CD8-positive, alpha-beta memory T cell (primary cell): ENCODE results near the gene CDK19. TPM values are rescaled to one million over a fixed set of nuclear protein-coding genes. Genes with fewer than 3 reads are reported as not detected.
A peak's percentile ranks its signal among the peaks of the same experiment; 100 is the strongest.
"Not testable (repeated sequence)": the region's sequence is repeated elsewhere in the genome, so short reads cannot be mapped to it uniquely, and the experiment has no call there.

Source experiments
- CTCF ChIA-PET: fragments of 350-600 bp; sonication (Branson Sonifier 250); formaldehyde crosslinking; loops from one replicate; lab custom pipeline; 2021; ENCODE audit warnings: antibody characterized with exemption; lab: Charles Lee
- POLR2A ChIA-PET: fragments of 350-600 bp; sonication (Branson Sonifier 250); formaldehyde crosslinking; loops from one replicate; lab custom pipeline; 2021; ENCODE audit warnings: antibody characterized with exemption; lab: Charles Lee
- DNase-seq, 5 donors: peaks; one replicate each; pipeline versions ENCODE4 v3.0.0 to v3.0.0-alpha.2; 2020 to 2022; ENCODE audit warnings: mixed read lengths in 1 of 5
- H3K27ac ChIP-seq: one replicate; pipeline ENCODE4 v1.7.0; 2013; ENCODE audit warnings: low read depth, mild to moderate bottlenecking, low read length, moderate library complexity
- H3K27me3 ChIP-seq: 2 replicates; pipeline ENCODE4 v1.7.0; 2013; ENCODE audit warnings: low read length, mild to moderate bottlenecking; ENCODE audit not compliant: insufficient read depth, poor library complexity, severe bottlenecking
- H3K36me3 ChIP-seq: 2 replicates; pipeline ENCODE4 v1.7.0; 2013; ENCODE audit warnings: mild to moderate bottlenecking, low read length, moderate library complexity; ENCODE audit not compliant: insufficient read depth
- H3K4me1 ChIP-seq: 2 replicates; pipeline ENCODE4 v1.7.0; 2013; ENCODE audit warnings: mild to moderate bottlenecking, low read length, moderate library complexity; ENCODE audit not compliant: insufficient read depth
- H3K4me3 ChIP-seq: 2 replicates; pipeline ENCODE4 v1.7.0; 2013; ENCODE audit warnings: mild to moderate bottlenecking, low read length
- H3K9me3 ChIP-seq: 2 replicates; pipeline ENCODE4 v1.7.0; 2013; ENCODE audit warnings: mild to moderate bottlenecking, low read length
- H3K27ac Mint-ChIP-seq, 8 donors: one replicate each; pipeline ENCODE4 v1.8.0; 2020 to 2021; ENCODE audit warnings: mixed read lengths in 8 of 8, mild to moderate bottlenecking in 6 of 8, inconsistent platforms in 3 of 8, moderate library complexity in 3 of 8
- H3K27me3 Mint-ChIP-seq, 2 donors: one replicate each; pipeline ENCODE4 v1.8.0; 2020 to 2021; ENCODE audit warnings: mixed read lengths in 2 of 2, mild to moderate bottlenecking in 1 of 2, moderate library complexity in 1 of 2
- H3K36me3 Mint-ChIP-seq, 3 donors: one replicate each; pipeline ENCODE4 v1.8.0; 2020 to 2021; ENCODE audit warnings: mixed read lengths in 3 of 3, inconsistent platforms in 1 of 3, mild to moderate bottlenecking in 1 of 3
- H3K4me1 Mint-ChIP-seq, 3 donors: one replicate each; pipeline ENCODE4 v1.8.0; 2020 to 2021; ENCODE audit warnings: mixed read lengths in 3 of 3, inconsistent platforms in 1 of 3, mild to moderate bottlenecking in 1 of 3
- H3K4me3 Mint-ChIP-seq, 7 donors: one replicate each; pipeline ENCODE4 v1.8.0; 2020 to 2021; ENCODE audit warnings: mixed read lengths in 7 of 7, mild to moderate bottlenecking in 6 of 7, moderate library complexity in 4 of 7, inconsistent platforms in 2 of 7
- H3K9me3 Mint-ChIP-seq, 5 donors: one replicate each; pipeline ENCODE4 v1.8.0; 2020 to 2022; ENCODE audit warnings: mixed read lengths in 5 of 5, mild to moderate bottlenecking in 3 of 5, moderate library complexity in 2 of 5, inconsistent platforms in 1 of 5
- polyA plus RNA-seq: library from polyadenylated mRNA; unstranded; fragments of 300-500 nt; fragmentation: Illumina TruSeq; gene quantifications from one replicate; pipeline ENCODE4 v1.2.3, GENCODE V29; 2021
- total RNA-seq, 2 experiments: library from RNA; stranded (reverse); gene quantifications; one replicate each; pipeline ENCODE4 v1.2.3, GENCODE V29; 2021

The CDK19 gene
- total and polyA plus RNA-seq, 3 experiments from 2014 or later, result 2.1 to 9.1 (median 8.4) TPM

DNA sequence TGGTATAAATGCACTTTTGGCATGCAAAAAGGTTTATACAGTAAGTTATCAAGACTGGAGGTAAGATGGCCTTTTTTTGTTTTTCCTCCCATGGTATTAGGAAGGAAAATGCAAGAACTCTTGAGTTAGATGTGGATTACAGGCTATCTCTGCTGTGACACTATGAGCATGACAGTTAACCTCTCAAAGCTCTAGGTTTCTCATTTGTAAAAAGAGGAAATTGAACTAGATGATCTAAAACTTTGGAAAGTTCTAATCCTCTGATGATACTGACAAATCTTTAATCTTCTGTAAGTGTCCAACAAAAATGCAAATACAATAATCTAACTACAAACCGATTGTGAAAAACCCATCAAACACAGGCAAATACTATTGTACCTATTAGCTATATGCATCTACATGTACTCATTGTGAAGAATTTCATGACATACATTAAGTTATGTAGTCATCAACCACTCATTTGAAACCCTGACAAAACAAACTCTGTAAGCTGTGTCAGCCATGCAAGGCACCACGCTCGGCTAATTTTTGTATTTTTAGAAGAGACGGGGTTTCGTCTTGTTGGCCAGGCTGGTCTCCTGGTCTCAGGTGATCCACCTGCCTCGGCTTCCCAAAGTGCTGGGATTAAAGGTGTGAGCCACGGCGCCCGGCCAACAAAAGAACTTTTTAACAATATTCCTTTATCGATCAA is 4.2 kb downstream of the CDK19 start:
- no peak overlapping the region for H3K27ac Mint-ChIP-seq
- H3K4me3 ChIP-seq, result no peak overlapping the region
- H3K4me3 Mint-ChIP-seq, result peak overlapping the region in 1 of 7 donors; percentile 62
- H3K36me3 ChIP-seq, result no peaks in the 10 kb centered on the region
- POLR2A ChIA-PET, result interaction anchor here (0.7 kb wide), 1 partner anchor 66 kb away, joined by 3 read pairs; no protein-coding TSS in a partner anchor
- peaks cover 0 to 2% (median 0%) of the 10 kb centered on the region in 5 donors for H3K9me3 Mint-ChIP-seq
- no peak overlapping the region for H3K27ac ChIP-seq
- H3K27me3 ChIP-seq, result no peaks in the 10 kb centered on the region
- peaks cover 15 to 47% (median 30%) of the 10 kb centered on the region in 3 donors for H3K4me1 Mint-ChIP-seq
- peaks cover 0 to 14% (median 3%) of the 10 kb centered on the region in 3 donors for H3K36me3 Mint-ChIP-seq
- H3K4me1 ChIP-seq, result peaks cover 11% of the 10 kb centered on the region
- H3K9me3 ChIP-seq, result no peaks in the 10 kb centered on the region
- no peak for DNase-seq
- no peaks in the 10 kb centered on the region for H3K27me3 Mint-ChIP-seq
- CTCF ChIA-PET, result interaction anchor here (5.8 kb wide), 1 partner anchor 65 kb away, joined by 58 read pairs; the partner anchor contains the start of gene AMD1

DNA sequence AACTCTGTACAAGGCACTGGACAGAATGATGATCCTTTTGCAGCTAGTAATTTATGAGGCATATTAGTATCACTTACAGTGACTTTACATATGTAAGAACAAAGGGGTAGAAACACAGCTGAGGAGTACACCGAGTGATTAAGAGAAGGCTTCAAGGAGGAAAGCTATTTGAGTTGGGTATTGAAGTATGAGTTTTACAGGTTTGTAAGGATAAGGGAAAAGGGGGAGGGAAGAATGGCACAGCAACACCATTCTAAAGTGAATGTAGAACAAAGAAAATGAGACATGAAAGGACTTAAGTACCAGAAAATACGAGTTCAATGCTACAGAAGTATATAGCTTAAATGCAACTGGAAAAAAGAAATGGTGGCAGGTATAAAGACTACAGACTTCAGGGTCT is 5.5 kb downstream of the CDK19 start:
- H3K27me3 ChIP-seq, result no peaks in the 10 kb centered on the region
- ChIA-PET POLR2A (no interaction called here), CTCF (interaction anchor here (1.4 to 1.8 kb wide), 2 partner anchors 42 to 46 kb away, joined by 3 to 4 read pairs; no protein-coding TSS in a partner anchor)
- Mint-ChIP-seq H3K36me3 (peaks cover 0 to 8% (median 6%) of the 10 kb centered on the region in 3 donors), H3K4me3 (peak overlapping the region in 2 of 7 donors; percentile 21 to 62), H3K9me3 (peaks cover 0 to 2% (median 0%) of the 10 kb centered on the region in 5 donors), H3K27me3 (no peaks in the 10 kb centered on the region), H3K4me1 (peaks cover 20 to 49% (median 35%) of the 10 kb centered on the region in 3 donors), H3K27ac (peak overlapping the region in 1 of 8 donors; percentile 49)
- no peaks in the 10 kb centered on the region for H3K9me3 ChIP-seq
- peaks cover 11% of the 10 kb centered on the region for H3K4me1 ChIP-seq
- no peaks in the 10 kb centered on the region for H3K36me3 ChIP-seq
- no peak overlapping the region for H3K4me3 ChIP-seq
- no peak overlapping the region for H3K27ac ChIP-seq
- no peak for DNase-seq

DNA sequence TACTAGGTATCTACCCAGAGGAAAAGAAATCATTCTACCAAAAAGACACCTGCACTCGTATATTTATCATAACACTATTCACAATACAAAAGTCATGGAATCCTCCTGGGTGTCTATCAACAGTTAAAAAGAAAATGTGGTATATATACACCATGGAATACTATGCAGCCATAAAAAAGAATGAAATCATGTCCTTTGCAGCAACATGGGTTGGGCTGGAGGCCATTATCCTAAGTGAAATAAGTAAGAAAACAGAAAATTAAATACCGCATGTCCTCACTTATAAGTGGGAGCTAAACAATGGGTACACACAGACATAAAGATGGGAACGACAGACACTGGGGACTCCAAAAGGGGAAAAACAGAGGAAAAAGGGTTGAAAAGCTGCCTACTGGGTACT is 13.1 kb downstream of the CDK19 start:
- H3K27me3 Mint-ChIP-seq, H3K36me3 ChIP-seq, H3K27me3 ChIP-seq, H3K4me1 ChIP-seq, H3K9me3 ChIP-seq, H3K4me3 ChIP-seq, H3K4me3 Mint-ChIP-seq, H3K27ac Mint-ChIP-seq, H3K27ac ChIP-seq, CTCF ChIA-PET, DNase-seq: not testable (repeated sequence)
- peaks cover 0 to 10% (median 4%) of the 10 kb centered on the region in 5 donors for H3K9me3 Mint-ChIP-seq
- POLR2A ChIA-PET, result interaction anchor here (0.5 kb wide), 1 partner anchor 13 kb away, joined by 3 read pairs; the partner anchor contains the start of gene CDK19
- H3K36me3 Mint-ChIP-seq, result peaks cover 13 to 20% (median 17%) of the 10 kb centered on the region in 3 donors
- H3K4me1 Mint-ChIP-seq, result peaks cover 22 to 39% (median 36%) of the 10 kb centered on the region in 3 donors

DNA sequence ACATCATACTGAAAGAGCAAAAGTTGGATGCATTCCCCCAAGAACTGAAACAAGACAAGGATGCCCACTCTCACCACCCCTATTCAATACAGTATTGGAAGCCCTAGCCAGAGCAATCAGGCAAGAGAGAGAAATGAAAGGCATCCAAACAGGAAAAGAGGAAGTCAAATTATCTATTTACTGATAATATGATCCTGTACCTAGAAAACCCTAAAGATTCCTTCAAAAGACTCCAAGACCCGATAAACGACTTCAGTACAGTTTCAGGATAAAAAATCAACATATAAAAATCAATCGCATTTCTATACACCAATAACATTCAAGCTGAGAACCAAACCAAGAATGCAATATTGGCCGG is 14.5 kb downstream of the CDK19 start:
- Mint-ChIP-seq H3K27me3 (peaks cover 0 to 2% of the 10 kb centered on the region in 2 donors), H3K9me3 (peaks cover 0 to 10% (median 4%) of the 10 kb centered on the region in 5 donors), H3K27ac (no peak overlapping the region), H3K36me3 (peaks cover 12 to 20% (median 16%) of the 10 kb centered on the region in 3 donors), H3K4me1 (peaks cover 20 to 35% (median 31%) of the 10 kb centered on the region in 3 donors), H3K4me3 (no peak overlapping the region)
- Histone ChIP-seq H3K27ac (no peak overlapping the region), H3K36me3 (no peaks in the 10 kb centered on the region), H3K27me3 (no peaks in the 10 kb centered on the region), H3K4me3 (no peak overlapping the region), H3K9me3 (no peaks in the 10 kb centered on the region), H3K4me1 (no peaks in the 10 kb centered on the region)
- ChIA-PET CTCF (no interaction called here), POLR2A (no interaction called here)
- DNase-seq, result no peak

- no peaks in the 10 kb centered on the region for H3K36me3 ChIP-seq
- H3K36me3 Mint-ChIP-seq, result peaks cover 12 to 20% (median 16%) of the 10 kb centered on the region in 3 donors
- H3K4me1 ChIP-seq, result no peaks in the 10 kb centered on the region
- no peaks in the 10 kb centered on the region for H3K27me3 ChIP-seq
- no peak for DNase-seq
- peaks cover 0 to 10% (median 4%) of the 10 kb centered on the region in 5 donors for H3K9me3 Mint-ChIP-seq
- H3K27me3 Mint-ChIP-seq, result peaks cover 0 to 2% of the 10 kb centered on the region in 2 donors
- no peak overlapping the region for H3K27ac Mint-ChIP-seq
- no peaks in the 10 kb centered on the region for H3K9me3 ChIP-seq
- ChIA-PET POLR2A (no interaction called here), CTCF (no interaction called here)
- peaks cover 19 to 33% (median 31%) of the 10 kb centered on the region in 3 donors for H3K4me1 Mint-ChIP-seq
- no peak overlapping the region for H3K27ac ChIP-seq
- no peak overlapping the region for H3K4me3 ChIP-seq
- no peak overlapping the region for H3K4me3 Mint-ChIP-seq
Measured at GRCh38 chr6:110800196-110800838, 15.0 kb downstream of the CDK19 start.

DNA sequence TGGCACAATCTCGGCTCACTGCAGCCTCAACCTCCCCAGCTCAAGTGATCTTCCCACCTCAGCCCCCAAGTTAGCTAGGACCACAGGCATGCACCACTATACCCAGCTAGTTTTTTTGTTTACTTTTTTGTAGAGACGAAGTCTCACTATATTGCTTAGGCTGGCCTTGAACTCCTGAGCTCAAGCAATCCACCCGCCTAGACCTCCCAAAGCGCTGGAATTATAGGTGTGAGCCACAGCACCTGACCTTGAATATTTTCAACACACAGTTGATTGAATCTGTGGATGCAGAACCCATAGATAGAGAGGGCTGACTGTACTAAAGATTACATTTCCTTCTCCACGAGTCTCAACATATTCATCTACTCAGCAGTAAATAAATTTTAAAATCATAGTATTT is 15.6 kb downstream of the CDK19 start:
- peaks cover 0 to 10% (median 4%) of the 10 kb centered on the region in 5 donors for H3K9me3 Mint-ChIP-seq
- peaks cover 14 to 27% (median 26%) of the 10 kb centered on the region in 3 donors for H3K4me1 Mint-ChIP-seq
- Histone ChIP-seq H3K9me3 (no peaks in the 10 kb centered on the region), H3K27ac (no peak overlapping the region), H3K27me3 (no peaks in the 10 kb centered on the region), H3K36me3 (no peaks in the 10 kb centered on the region), H3K4me3 (no peak overlapping the region), H3K4me1 (no peaks in the 10 kb centered on the region)
- DNase-seq, result no peak
- H3K4me3 Mint-ChIP-seq, result no peak overlapping the region
- ChIA-PET CTCF (no interaction called here), POLR2A (no interaction called here)
- peaks cover 9 to 20% (median 12%) of the 10 kb centered on the region in 3 donors for H3K36me3 Mint-ChIP-seq
- H3K27me3 Mint-ChIP-seq, result peaks cover 0 to 2% of the 10 kb centered on the region in 2 donors
- no peak overlapping the region for H3K27ac Mint-ChIP-seq

- H3K4me1 Mint-ChIP-seq, result peaks cover 14 to 27% (median 26%) of the 10 kb centered on the region in 3 donors
- Histone ChIP-seq H3K36me3 (no peaks in the 10 kb centered on the region), H3K27me3 (no peaks in the 10 kb centered on the region), H3K4me3 (no peak overlapping the region), H3K4me1 (no peaks in the 10 kb centered on the region), H3K9me3 (no peaks in the 10 kb centered on the region), H3K27ac (no peak overlapping the region)
- peaks cover 0 to 10% (median 4%) of the 10 kb centered on the region in 5 donors for H3K9me3 Mint-ChIP-seq
- H3K36me3 Mint-ChIP-seq, result peaks cover 9 to 20% (median 12%) of the 10 kb centered on the region in 3 donors
- no peak overlapping the region for H3K4me3 Mint-ChIP-seq
- ChIA-PET CTCF (no interaction called here), POLR2A (no interaction called here)
- H3K27me3 Mint-ChIP-seq, result peaks cover 0 to 2% of the 10 kb centered on the region in 2 donors
- H3K27ac Mint-ChIP-seq, result no peak overlapping the region
- DNase-seq, result no peak
Measured at GRCh38 chr6:110799189-110799588, 16.1 kb downstream of the CDK19 start.

DNA sequence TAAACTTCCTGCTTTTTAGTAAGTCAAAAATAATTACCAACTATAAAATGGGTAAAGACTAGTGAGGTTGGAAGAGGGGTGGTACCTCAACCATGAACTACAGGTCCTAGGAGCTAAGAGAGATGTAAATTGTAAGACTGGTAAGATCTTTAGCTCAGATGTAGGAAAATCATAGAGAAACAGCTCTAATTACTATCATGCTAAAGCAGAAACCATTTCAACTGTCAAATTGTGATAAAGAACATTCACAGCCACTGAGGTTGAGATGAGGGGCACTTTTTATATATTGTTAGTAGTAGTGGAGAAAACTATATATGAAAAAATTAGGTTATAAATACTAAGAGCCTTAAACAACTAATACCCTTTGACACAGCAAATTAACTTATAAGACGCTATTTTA is 20.0 kb downstream of the CDK19 start:
- CTCF ChIA-PET, result no interaction called here
- POLR2A ChIA-PET, result interaction anchor here (0.6 kb wide), 1 partner anchor 36 kb away, joined by 3 read pairs; no protein-coding TSS in a partner anchor
- no peak overlapping the region for H3K4me3 ChIP-seq
- Mint-ChIP-seq H3K27ac (peak overlapping the region in 1 of 8 donors; percentile 84), H3K27me3 (peaks cover 0 to 2% of the 10 kb centered on the region in 2 donors), H3K36me3 (peaks cover 0 to 6% (median 5%) of the 10 kb centered on the region in 3 donors), H3K9me3 (peaks cover 0 to 2% (median 0%) of the 10 kb centered on the region in 5 donors), H3K4me3 (no peak overlapping the region), H3K4me1 (peaks cover 8 to 18% (median 11%) of the 10 kb centered on the region in 3 donors)
- DNase-seq, result no peak
- H3K27me3 ChIP-seq, result no peaks in the 10 kb centered on the region
- H3K4me1 ChIP-seq, result no peaks in the 10 kb centered on the region
- H3K36me3 ChIP-seq, result no peaks in the 10 kb centered on the region
- no peaks in the 10 kb centered on the region for H3K9me3 ChIP-seq
- no peak overlapping the region for H3K27ac ChIP-seq
